HAP-1 (cell line): ENCODE results near the gene RALGPS1.

Source experiments
- DNase-seq, 2 experiments: peaks; one replicate each; pipeline ENCODE4 v3.0.0-alpha.2; 2016 to 2020; ENCODE audit warnings: low spot score in 2 of 2
- H3K27me3 ChIP-seq: fragments of 250-450 bp; sonication (Bioruptor Pico); 2 replicates; pipeline ENCODE4 v1.5.1; 2020; ENCODE audit warnings: low read depth, mild to moderate bottlenecking, moderate library complexity
- H3K36me3 ChIP-seq: fragments of 250-450 bp; sonication (Bioruptor Pico); replicated peaks from 2 replicates; pipeline ENCODE4 v1.5.1; 2020; ENCODE audit warnings: mild to moderate bottlenecking
- H3K4me1 ChIP-seq: fragments of 250-450 bp; sonication (Bioruptor Pico); 2 replicates; pipeline ENCODE4 v1.5.1; 2020; ENCODE audit warnings: mild to moderate bottlenecking
- H3K4me3 ChIP-seq: fragments of 250-450 bp; sonication (Bioruptor Pico); 2 replicates; pipeline ENCODE4 v1.5.1; 2020; ENCODE audit warnings: mild to moderate bottlenecking, moderate library complexity
- H3K9me3 ChIP-seq: fragments of 250-450 bp; sonication (Bioruptor Pico); 2 replicates; pipeline ENCODE4 v1.5.1; 2020; ENCODE audit warnings: mild to moderate bottlenecking, moderate library complexity
- in situ Hi-C: fragments of 300-500 bp; cut with MboI; formaldehyde crosslinking; loops from 3 replicates; pipeline ENCODE4 v1.14.3; 2020; ENCODE audit warnings: low sequenced_read_pairs, inconsistent platforms, mixed read lengths

RALGPS1 gene, protein sequence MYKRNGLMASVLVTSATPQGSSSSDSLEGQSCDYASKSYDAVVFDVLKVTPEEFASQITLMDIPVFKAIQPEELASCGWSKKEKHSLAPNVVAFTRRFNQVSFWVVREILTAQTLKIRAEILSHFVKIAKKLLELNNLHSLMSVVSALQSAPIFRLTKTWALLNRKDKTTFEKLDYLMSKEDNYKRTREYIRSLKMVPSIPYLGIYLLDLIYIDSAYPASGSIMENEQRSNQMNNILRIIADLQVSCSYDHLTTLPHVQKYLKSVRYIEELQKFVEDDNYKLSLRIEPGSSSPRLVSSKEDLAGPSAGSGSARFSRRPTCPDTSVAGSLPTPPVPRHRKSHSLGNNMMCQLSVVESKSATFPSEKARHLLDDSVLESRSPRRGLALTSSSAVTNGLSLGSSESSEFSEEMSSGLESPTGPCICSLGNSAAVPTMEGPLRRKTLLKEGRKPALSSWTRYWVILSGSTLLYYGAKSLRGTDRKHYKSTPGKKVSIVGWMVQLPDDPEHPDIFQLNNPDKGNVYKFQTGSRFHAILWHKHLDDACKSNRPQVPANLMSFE

DNA sequence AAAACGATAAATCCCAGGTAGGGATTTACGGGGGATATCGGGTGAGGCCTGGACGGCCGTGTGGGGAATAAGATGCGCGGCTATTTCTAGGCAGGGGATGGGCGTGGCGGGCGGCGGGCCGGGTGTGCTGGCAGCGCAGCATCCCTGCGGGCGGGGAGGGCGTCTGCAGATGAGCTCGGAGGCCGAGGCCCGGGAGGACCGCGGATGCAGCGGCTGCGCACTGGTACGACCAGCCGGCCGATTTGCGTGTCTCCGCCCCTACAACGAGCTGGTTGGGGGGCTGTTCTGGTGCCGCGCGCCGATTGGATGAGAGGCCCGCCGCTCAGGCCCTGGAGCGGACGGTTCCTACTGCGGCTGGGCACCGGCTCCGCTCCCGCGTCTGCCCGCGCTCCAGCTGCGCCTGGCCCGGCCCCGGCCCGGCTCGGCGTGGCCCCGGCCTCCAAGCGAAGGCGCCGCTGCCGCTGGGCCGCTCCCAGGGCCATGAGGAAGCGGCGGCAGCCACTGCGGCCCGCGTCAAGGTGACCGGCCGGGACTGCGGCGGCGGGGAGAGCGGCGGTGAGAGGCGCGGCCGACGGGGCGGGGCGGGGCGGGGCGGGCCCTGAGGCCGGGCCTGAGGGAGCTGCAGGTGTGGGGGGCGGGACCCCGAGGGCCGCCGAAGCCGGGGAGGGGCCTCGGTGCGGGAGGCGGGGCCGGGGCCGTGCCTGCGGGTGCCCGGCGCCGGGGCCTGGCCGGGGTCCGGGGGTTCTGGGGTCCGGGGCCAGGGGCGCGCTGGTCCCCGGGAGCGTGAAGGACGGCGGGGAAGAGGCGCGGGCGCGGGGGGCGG, at the start of gene RALGPS1:
Gene RALGPS1, plus strand, starts transcription at position 325 of the 823 bp plus-strand sequence. CDS start 47,508 bp downstream, outside the sequence.
- H3K36me3 ChIP-seq: no peaks in the 10 kb centered on the region
- peak; percentile 91 to 97 for DNase-seq
- peak within 1 kb of the TSS; percentile 22 for H3K4me3 ChIP-seq
- no peaks in the 10 kb centered on the region for H3K9me3 ChIP-seq
- peaks cover 4% of the 10 kb centered on the region; the same call in 1 of the 2 replicates for H3K27me3 ChIP-seq
- H3K4me1 ChIP-seq: no peaks in the 10 kb centered on the region
- in situ Hi-C loops: no loop called here

DNA sequence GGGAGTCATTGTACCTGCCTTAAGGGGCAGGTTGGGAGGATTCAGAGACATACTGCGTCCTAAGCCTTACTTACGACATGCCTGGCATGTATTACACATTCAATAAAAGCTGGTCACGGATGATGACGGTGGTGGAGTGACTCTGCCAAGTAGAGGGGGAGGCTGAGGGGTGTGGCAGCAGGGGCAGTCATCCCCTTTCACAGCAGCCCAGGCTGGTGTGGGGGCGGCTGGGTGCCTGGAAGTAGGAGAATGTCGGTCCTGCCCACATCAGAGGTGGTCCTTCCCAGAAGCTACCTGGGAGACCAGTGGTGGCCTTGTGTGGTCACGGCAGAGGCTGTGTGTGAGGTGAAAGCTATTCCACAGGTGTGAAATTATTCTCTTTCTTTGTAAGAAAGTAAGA, 45.2 kb upstream of the RALGPS1 start:
- Histone ChIP-seq H3K36me3 (peaks cover 21% of the 10 kb centered on the region), H3K27me3 (no peaks in the 10 kb centered on the region), H3K4me1 (peaks cover 17% of the 10 kb centered on the region), H3K4me3 (no peak overlapping the region), H3K9me3 (no peaks in the 10 kb centered on the region)
- in situ Hi-C loops: no loop called here
- DNase-seq: no peak

DNA sequence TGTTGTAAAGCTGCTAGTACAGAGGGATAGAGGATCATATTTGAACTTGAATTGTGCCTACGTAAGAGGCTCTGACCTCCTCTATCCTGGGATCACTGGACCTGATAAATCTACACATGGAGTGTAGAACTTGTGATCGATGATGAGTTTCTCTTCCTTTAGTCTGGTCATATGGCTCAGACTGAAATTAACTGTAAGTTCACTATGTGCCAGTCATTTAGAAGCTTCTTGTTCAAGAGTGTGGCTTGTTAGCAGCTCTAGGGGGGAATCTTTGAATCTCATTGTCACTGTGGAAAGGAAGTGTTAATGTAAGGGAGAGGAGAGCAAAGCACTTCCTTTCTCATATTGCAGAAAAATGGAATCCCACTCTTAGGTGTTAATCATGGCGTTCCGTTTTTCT, 42.1 kb upstream of the RALGPS1 start:
- Histone ChIP-seq H3K4me1 (peaks cover 10% of the 10 kb centered on the region), H3K36me3 (peaks cover 3% of the 10 kb centered on the region), H3K27me3 (no peaks in the 10 kb centered on the region), H3K4me3 (no peak overlapping the region), H3K9me3 (no peaks in the 10 kb centered on the region)
- in situ Hi-C loops: no loop called here
- no peak for DNase-seq

DNA sequence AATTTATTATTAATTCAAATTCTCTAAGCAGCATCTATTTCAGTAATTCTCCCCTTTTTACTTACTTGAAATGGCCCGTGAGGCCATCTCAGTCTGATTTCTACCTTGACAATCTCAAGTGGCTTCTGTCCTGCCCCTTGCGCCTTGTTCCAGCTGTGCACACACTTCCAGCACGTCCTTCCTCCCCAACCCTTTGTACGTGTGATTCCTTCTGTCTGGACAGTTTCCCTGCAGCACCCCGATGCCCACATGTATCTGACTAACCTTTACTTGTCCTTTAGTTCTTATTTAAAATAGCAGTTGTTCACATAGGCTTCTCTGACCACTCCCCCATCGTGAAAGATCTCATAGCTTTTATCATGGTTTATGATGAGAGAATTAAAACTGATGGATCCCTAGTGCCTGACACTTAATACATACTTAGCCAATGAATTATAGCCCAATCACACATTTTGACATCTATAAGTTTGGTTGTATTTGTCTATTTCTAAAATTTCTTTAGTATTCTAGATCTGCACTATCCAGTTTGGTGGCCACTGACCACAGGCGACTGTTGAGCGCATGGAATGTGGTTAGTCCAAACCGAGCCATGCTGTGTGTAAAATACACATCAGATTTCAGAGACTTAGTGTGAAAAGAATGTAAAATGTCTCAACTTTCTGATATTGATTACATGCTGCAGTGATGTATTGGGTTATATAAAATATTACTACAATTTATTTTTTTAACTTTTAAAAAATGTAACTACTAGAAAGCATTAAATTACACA, 39.9 kb upstream of the RALGPS1 start:
- Histone ChIP-seq H3K4me3 (no peak overlapping the region), H3K27me3 (no peaks in the 10 kb centered on the region), H3K9me3 (no peaks in the 10 kb centered on the region), H3K36me3 (peaks cover 8% of the 10 kb centered on the region), H3K4me1 (peaks cover 4% of the 10 kb centered on the region; the same call in 1 of the 2 replicates)
- DNase-seq: no peak
- in situ Hi-C loops: no loop called here

DNA sequence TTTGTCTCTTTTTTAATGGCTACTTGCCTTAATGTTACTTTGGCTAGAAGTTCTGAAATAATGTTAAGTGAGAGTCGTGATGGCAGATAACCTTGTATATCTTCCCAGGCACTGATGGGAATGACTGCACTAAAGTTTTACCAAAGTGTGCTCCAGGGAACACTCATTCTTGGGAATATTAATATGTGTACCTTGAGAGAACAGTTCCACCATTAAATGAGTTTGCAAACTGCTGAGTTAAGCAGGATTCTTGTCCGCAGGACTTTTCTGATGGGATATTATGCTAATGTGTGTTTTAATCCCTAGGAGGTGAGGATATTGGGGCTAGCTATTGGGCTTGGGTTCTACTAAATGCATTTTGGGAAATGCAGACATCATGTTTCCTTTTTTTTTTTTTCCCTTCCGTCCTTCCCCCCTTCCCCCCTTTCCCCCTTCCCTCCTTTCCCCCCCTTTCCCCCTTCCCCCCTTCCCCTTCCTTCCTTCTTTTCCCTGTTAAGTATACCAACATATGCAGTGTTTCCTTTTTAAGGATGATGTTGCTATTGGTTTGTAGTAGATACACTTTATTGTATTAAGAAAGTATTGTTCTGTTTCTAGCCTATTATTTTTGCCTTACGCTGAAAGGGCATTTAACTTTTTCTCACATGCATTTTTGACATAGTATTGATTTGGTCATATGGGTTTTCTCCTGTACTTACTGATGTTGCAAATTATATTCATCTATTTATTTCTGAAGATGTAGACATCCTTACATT, 38.6 kb upstream of the RALGPS1 start:
- Histone ChIP-seq H3K36me3 (peaks cover 18% of the 10 kb centered on the region), H3K27me3 (no peaks in the 10 kb centered on the region), H3K4me1 (no peaks in the 10 kb centered on the region; the same call in 1 of the 2 replicates), H3K4me3 (no peak overlapping the region), H3K9me3 (no peaks in the 10 kb centered on the region)
- in situ Hi-C loops: no loop called here
- DNase-seq: no peak

DNA sequence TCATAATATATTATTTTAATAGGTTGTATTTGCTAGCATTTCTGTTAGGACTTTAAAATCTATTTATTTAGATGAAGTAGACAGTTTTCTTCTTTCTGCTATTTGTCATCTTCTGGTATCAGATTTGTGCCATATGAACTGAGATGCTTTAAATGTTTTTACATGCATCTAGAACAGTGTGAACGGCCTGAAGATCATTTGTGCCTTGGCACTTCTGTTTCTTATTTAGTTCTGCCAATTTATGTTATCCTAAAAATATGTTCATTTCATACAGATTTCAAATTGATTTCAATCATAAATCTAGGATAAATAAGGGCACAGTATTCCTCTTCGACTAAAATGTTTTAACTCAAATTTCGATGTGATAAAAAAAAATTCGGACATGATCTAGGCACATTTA, 38.1 kb upstream of the RALGPS1 start:
- in situ Hi-C loops: no loop called here
- Histone ChIP-seq H3K36me3 (peaks cover 18% of the 10 kb centered on the region), H3K4me1 (no peaks in the 10 kb centered on the region; the same call in 1 of the 2 replicates), H3K9me3 (no peaks in the 10 kb centered on the region), H3K4me3 (no peak overlapping the region), H3K27me3 (no peaks in the 10 kb centered on the region)
- DNase-seq: no peak

DNA sequence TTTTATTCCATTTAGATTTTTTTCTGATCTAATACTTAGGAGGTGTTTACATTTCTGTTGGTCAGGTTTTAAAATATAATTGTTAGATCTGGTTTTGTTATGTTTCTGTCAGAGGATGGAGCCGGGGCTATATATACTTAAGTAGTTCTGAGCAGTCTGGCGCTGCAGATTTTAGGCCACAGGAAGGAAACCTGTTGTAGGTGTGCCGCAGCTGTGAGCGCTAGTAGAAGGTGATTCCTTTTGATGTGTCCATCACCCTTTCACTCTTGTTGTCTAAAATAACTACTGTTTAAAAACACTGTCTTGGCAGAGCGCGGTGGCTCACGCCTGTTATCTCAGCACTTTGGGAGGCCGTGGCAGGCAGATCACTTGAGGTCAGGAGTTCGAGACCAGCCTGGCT, 37.2 kb upstream of the RALGPS1 start:
- no peaks in the 10 kb centered on the region; the same call in 1 of the 2 replicates for H3K4me1 ChIP-seq
- no peak overlapping the region for H3K4me3 ChIP-seq
- in situ Hi-C loops: no loop called here
- no peaks in the 10 kb centered on the region for H3K27me3 ChIP-seq
- DNase-seq: no peak
- H3K36me3 ChIP-seq: peaks cover 25% of the 10 kb centered on the region
- H3K9me3 ChIP-seq: no peaks in the 10 kb centered on the region

DNA sequence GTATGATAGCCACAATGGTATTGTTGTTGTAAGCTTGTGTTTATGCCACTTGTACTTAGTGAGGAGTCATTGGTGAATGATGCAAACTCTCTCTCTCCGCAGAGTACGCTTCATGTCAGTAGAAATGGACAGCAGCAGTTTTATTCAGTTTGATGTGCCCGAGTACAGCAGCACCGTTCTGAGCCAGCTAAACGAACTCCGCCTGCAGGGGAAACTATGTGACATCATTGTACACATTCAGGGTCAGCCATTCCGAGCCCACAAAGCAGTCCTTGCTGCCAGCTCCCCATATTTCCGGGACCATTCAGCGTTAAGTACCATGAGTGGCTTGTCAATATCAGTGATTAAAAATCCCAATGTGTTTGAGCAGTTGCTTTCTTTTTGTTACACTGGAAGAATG, 35.3 kb upstream of the RALGPS1 start:
- DNase-seq: no peak
- peaks cover 28% of the 10 kb centered on the region for H3K36me3 ChIP-seq
- H3K9me3 ChIP-seq: no peaks in the 10 kb centered on the region
- H3K27me3 ChIP-seq: no peaks in the 10 kb centered on the region
- H3K4me3 ChIP-seq: no peak overlapping the region
- in situ Hi-C loops: no loop called here
- H3K4me1 ChIP-seq: peaks cover 9% of the 10 kb centered on the region

DNA sequence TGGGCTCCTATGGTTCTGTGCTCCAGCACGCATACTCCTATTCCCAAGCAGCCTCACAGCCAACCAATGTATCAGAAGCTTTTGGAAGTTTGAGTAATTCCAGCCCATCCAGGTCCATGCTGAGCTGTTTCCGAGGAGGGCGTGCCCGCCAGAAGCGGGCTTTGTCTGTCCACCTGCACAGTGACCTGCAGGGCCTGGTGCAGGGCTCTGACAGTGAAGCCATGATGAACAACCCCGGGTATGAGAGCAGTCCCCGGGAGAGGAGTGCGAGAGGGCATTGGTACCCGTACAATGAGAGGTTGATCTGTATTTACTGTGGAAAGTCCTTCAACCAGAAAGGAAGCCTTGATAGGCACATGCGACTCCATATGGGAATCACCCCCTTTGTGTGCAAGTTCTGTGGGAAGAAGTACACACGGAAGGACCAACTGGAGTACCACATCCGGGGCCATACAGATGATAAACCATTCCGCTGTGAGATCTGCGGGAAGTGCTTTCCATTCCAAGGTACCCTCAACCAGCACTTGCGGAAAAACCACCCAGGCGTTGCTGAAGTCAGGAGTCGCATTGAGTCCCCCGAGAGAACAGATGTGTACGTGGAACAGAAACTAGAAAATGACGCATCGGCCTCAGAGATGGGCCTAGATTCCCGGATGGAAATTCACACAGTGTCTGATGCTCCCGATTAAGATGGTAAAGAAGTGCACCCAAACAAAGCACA, 34.2 kb upstream of the RALGPS1 start:
- Histone ChIP-seq H3K4me3 (no peak overlapping the region), H3K9me3 (no peaks in the 10 kb centered on the region), H3K27me3 (no peaks in the 10 kb centered on the region), H3K4me1 (peaks cover 9% of the 10 kb centered on the region), H3K36me3 (peaks cover 28% of the 10 kb centered on the region)
- no peak for DNase-seq
- in situ Hi-C loops: no loop called here

DNA sequence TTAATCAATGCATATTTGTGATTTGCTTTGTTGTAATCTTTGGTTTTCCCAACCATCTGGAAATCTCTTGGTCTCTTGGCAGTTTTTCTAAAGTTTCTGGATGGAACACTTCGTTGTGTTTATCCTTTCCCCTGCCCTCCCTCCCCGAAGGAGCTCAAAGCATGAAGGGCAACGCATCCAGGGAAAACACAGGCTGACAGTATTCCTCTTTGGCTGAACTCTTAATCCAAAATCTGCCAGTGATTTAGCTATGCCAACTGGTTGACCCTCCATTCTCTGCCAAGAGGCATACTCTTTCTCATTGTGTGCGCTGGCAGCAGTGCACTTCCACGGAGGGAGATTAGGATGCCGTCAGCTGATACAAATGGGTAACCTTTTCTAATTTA, 33.6 kb upstream of the RALGPS1 start:
- no peak for DNase-seq
- Histone ChIP-seq H3K27me3 (no peaks in the 10 kb centered on the region), H3K9me3 (no peaks in the 10 kb centered on the region), H3K36me3 (peaks cover 28% of the 10 kb centered on the region), H3K4me1 (peaks cover 9% of the 10 kb centered on the region), H3K4me3 (no peak overlapping the region)
- in situ Hi-C loops: no loop called here

DNA sequence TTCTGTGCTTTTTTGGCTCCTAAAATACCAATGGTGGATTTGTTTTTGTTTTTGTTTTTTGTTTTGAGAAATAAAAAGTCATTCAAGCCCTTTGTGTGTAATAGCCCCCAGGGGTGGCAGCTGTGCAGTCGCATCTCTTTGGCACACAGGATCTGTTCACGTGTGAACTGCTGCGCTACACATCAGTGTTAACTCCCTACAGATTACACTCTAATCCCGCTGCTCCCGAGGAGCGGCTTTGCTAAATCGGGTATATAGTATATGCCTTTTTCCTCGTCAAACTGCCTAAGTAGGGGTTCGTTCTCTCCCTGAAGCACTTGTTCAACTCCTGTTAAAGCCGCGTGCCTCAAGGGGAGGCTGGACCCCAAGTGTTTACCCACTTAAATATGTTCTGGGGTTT, 31.8 kb upstream of the RALGPS1 start:
- no peak overlapping the region for H3K4me3 ChIP-seq
- in situ Hi-C loops: no loop called here
- H3K36me3 ChIP-seq: peaks cover 28% of the 10 kb centered on the region

DNA sequence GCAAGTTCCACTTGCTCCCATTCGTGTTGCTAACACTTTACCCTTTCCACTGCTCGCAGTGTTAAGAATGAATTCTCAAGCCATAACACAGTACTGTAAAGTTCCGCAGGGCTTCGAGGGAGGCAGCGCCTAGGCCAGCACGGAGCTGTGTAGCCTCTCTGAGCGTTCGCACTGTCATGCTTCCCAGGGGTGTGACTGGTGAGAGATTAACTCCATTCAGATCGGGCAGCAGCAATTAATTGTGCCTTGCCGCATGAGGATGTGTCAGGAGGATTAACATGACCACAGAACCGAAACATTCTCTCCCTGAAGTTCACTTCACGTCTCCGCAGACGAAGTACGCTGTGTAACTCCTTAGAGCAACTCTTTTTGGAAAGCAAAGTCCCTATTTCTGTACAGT, 30.9 kb upstream of the RALGPS1 start:
- H3K36me3 ChIP-seq: peaks cover 28% of the 10 kb centered on the region
- in situ Hi-C loops: no loop called here
- peaks cover 9% of the 10 kb centered on the region for H3K4me1 ChIP-seq
- no peaks in the 10 kb centered on the region for H3K9me3 ChIP-seq
- no peaks in the 10 kb centered on the region for H3K27me3 ChIP-seq
- H3K4me3 ChIP-seq: no peak overlapping the region
- DNase-seq: peak; percentile 79 to 86

More for the DNA sequence above, 31.8 kb upstream of the RALGPS1 start:
- DNase-seq: no peak
- Histone ChIP-seq H3K4me1 (peaks cover 9% of the 10 kb centered on the region), H3K9me3 (no peaks in the 10 kb centered on the region), H3K27me3 (no peaks in the 10 kb centered on the region)
